Measurements from ENCODE around the gene KLHL10. TPM values are rescaled to one million over a fixed set of nuclear protein-coding genes. Genes with fewer than 3 reads are reported as not detected.

The KLHL10 gene
- under 1 TPM in 7 of 12 donors, not detected in 5; 0.12 to 0.48 (median 0.28) TPM for polyA plus RNA-seq (ENCODE audit: insufficient read length in 12 of 12)
- long read RNA-seq, donor 1: 0 reads
- long read RNA-seq, donor 2: 0 reads
- long read RNA-seq, donor 3: 0 reads
- long read RNA-seq, donor 4: 0 reads
- long read RNA-seq, donor 5: 0 reads
- long read RNA-seq, donor 6: 0 reads
- long read RNA-seq, donor 7: 0 reads
- long read RNA-seq, donor 8: 0 reads
- long read RNA-seq, donor 9: 0 reads
- long read RNA-seq, donor 10: 0 reads
- long read RNA-seq, donor 11: 0 reads

DNA sequence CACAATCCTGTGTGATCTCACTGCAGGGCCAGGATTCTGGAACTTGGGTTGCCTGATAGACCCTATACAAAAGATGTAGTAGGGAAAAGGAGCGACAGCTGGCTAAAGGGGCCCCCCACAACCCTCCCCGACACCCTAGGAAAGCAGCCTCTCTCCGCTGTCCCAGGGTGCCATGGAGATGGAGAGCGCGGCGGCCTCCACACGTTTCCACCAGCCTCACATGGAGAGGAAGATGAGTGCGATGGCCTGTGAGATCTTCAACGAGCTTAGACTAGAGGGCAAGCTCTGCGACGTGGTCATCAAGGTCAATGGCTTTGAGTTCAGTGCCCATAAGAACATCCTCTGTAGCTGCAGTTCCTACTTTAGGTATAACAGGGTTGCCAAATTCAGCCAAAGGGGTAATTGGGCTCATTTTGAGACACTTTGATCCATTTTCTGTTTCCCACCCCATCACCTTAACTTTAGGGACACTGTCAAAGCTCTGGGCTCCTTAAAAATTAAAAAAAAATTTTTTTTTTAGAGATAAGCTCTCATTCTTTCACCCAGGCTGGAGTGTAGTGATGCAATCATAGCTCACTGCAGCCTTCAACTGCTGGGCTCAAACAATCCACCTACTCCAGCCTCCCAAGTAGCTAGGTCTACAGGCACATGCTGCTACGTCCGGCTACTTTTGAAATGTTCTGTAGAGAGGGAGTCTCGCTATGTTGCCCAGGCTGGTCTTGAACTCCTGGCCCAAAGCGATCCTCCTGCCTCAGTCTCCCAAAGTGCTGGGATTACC lies at the start of gene KLHL10:
KLHL10 (plus strand) TSS at position 65 of the 778 bp plus-strand sequence; CDS start at position 173, 108 bp downstream.
- no peak for DNase-seq

- DNase-seq: no peak
Observed at GRCh38 chr17:41792845-41793783, 44.5 kb upstream of the KLHL10 start.

GRCh38 chr17:41793784-41794539 lies 43.7 kb upstream of the KLHL10 start:
- DNase-seq: no peak

DNA sequence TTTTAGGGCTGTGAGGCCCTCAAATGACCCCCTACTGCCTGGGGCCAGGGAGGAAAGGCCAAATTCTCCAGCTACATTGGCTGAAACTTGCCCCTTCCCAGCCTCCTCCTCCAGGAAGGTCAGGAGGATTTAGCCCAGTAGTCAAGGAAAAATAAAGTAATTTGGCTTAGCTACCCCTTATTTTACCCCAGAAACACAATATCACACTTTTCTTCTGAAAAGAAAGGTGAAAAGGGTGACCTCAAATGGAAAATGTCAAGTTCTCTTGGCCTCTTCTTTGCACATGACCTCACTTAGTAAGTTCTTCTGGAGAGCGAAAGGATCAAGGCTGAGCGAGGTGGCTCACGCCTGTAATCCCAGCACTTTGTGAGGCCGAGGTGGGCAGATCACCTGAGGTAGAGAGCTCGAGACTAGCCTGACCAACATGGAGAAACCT lies 43.1 kb upstream of the KLHL10 start:
- no peak for DNase-seq

DNA sequence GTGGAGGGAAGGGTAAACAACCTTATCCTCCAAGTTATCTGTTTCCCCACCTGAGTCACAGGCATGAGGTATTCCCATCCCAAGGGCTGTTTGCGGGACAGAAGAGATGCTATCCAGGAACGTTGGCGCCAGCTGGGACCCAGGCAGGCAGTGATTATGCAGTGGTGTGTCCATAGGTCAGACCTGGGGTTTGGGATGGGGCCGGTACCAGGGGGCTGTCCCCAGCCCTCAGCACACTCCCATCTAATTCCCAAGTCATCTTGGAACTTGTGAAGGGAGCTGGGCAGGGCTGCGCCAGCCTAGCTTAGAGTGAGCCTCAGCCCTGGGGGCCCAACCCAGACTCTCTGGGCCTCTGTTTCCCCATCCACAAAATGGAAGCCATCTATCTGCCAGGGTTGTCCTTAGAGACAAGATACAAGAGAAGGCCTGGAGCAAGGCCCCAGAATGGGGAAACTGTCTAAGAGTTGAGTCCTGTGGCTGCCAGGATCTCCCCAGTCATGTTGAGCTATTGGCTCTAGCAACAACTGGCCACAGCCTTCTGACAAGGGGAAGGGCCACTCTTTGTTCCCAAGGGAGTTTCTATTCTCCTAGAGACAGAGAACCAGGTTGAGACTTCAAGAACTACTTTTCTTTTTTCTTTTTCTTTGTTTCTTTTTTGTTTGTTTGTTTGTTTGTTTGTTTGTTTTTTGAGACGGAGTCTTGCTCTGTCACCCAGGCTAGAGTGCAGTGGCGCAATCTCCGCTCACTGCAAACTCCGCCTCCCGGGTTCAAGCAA lies 41.3 kb upstream of the KLHL10 start:
- no peak for DNase-seq

DNA sequence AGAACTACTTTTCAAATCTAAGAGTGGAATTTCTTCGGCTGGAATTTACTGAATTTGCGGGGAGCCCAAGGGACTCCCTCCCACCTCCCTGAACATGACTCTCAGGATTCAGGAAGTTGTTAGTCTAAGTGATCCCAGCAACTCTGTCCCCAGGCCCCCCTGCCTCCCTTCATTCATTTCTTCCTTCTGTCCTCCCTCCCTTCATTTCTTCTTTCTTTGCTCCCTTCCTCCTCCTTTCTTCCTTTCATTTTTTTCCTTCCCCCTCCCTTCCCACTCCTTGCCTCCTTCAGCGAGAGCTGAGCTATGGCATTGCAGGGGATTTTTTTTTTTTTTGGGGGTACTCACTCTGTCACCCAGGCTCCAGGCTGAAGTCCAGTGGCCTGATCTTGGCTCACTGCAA lies 40.2 kb upstream of the KLHL10 start:
- no peak for DNase-seq

DNA sequence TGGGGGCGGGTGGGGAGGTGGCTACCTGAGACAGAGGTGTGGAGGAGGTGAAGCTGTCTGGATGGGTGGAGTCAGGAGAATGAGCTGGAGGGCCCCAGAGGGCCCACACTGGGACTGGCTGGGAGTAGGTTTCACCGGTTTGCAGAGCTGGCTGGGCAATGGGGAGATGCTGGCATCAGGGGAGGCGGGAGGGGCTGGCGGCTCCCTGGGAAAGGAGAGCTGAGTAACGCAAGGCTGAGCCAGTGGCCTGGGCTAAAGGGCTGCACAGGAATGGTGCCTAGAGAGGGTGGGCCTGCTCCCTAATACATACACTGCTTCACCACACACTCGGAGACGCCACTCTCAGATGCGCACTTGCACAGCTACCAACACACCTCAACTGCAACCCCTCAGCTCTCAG lies 38.3 kb upstream of the KLHL10 start:
- DNase-seq: no peak

DNA sequence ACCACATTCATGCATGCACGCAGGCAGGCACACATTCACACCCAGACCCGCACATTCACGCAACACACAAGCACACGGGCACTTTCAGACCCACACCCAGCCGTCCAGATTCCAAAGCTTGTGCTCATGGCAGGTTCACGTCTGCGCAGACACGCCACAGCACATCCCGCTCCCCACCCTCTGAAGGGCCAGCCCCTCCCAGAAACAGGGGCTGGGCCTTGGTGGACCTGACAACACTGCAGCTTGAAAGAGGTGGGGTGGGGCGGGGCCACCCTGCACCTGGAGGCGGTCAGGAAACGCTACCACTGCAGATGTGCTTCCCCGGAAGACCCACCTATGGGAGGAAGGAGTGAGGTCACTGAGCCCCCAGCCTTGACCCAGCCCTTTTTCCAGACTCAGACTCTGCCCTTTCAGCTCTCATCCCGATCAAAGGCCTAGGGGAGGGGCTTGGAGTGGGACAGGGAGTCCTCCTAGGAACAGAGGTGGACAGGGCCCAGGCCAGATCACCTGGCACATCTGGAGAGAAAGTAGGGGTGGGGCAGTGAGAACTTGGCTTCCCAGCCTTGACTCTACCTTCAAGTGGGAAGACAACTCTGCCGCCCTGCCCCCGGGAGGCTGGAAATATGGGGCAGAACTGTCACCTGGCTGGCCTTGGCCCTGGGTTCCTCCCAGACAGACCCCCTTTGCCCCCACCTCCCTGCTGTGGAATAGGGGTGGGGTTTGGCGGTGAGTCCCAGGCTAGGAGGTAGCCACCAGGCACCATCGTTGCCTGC lies 36.8 kb upstream of the KLHL10 start:
- no peak for DNase-seq

DNA sequence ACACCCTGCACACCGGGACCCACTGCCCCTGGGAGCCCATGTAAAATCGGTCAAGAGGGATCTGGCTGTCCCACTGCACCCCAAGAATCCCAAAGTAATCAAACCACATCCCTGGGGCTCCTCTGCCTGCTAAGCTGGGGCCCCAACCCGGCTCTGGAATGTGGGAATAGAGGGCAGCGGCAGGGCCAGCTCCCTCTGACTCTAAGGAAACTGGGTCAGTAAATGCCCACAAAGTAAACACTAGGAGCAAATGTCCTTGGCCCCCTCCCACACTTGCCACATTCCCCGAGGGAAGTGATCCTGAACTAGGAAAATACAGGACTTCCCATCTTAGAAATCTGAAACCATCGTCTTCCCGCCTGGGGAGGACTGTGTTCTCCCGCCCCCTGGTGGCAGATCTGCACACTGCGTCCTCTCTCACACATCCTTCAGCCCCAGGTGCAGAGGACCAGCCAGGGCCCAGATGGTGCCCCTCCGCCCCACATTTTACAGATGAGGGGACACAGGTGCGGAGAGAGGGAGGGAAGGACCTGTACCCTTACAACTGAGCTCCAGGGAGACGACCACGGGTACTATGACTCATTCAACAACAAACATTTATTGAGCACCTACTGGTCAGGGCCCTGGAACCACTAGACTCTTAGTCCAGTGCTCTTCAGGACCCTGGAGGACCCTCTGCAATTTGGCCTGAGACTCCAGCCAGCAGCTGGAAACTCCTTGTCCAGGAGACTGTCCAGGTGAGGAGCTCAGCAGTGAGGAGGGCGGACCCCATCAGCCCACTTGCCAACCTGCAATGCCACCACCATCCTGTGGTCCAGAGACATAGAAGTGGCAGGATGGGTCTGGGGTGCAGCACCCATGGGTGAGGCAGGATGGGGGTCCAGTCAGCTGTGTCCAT lies 36.0 kb upstream of the KLHL10 start:
- peak; percentile 87 for DNase-seq

DNA sequence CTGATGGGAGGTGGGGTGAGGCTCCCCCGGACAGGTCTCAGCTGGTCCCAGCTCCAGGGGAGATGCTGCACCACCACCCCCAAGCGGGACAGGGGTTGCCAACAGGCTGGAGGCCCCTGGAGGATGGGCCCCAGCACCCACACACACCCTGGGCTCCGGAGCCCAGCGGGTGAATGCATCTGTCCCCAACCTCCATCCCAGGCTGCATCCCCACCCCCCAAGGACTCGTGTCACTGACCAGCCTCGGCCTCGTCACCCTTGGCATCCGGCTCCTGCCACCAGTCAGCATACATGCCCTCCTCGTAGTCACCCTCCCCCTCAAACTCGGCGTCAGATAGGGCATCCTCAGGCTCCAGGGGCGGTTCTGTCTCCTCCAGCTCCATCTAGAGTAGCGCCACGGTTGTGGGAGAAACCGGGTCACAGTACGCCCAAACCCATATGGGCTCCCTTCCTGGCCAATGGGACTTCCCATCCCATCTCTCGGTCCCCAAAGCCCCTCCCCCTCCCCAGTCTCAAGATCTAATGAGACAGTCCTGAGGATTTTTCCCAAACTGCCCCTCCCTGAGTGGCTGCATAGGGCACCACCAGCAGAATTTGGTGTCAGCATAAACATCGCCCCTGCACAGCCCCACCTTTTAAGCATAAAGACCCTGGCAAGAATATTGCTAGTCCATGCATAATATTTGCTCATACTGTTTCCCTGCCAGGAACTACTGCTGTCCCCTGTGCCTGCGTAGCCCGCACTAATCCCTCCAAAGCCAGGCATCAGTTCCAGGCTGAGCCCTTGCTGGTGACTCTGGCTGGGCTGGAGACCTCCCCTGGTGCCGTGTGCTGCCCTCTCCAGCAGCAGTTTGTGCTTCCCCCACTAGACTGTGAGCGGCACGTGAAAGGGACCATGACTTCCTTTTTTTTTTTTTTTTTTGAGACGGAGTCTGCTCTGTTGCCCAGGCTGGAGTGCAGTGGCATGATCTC lies 34.3 kb upstream of the KLHL10 start:
- DNase-seq: no peak

DNA sequence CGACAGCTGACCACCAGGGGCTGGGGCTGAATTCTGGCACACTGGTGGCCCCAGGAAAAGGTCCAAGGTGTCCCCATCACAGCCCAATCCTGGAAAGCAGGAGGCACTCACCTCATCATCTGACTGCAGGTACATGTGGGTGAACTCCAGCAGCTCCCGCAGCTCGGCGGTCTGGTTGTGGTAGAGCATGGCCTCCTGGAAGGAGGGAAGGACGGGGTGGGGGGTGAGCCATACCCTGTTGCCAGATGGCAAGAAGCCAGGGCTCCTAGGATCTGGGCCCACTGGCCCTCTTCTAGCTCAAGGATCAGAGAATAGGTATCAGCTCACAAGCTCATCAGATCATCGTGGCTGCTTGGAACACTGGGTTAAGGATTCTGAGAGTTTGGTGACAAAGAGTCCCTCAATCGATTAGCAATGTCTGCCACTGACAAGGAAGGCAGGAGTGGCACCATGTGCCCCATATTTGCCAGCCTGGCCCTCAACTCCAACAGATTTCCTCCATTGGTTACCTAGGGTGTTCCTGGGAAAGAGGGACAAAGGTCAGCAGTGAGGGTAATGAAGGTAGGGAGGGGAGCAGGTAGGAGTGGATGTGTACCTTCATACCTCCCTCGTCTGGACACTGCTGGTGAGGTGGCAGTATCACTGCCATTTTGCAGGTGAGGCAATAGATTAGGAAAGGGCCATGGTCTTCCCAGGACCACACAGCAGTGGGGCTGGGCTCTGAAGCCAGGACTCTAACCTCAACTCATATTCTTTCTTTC lies 30.8 kb upstream of the KLHL10 start:
- DNase-seq: no peak

GRCh38 chr17:41810659-41811548 lies 26.7 kb upstream of the KLHL10 start:
- no peak for DNase-seq

- peak; percentile 86 for DNase-seq
Observed at GRCh38 chr17:41811549-41812380, 25.9 kb upstream of the KLHL10 start, which contains the start of gene P3H4. Gene P3H4 (minus strand): TSS chr17:41811949. CDS start chr17:41811915, 34 bp downstream.

DNA sequence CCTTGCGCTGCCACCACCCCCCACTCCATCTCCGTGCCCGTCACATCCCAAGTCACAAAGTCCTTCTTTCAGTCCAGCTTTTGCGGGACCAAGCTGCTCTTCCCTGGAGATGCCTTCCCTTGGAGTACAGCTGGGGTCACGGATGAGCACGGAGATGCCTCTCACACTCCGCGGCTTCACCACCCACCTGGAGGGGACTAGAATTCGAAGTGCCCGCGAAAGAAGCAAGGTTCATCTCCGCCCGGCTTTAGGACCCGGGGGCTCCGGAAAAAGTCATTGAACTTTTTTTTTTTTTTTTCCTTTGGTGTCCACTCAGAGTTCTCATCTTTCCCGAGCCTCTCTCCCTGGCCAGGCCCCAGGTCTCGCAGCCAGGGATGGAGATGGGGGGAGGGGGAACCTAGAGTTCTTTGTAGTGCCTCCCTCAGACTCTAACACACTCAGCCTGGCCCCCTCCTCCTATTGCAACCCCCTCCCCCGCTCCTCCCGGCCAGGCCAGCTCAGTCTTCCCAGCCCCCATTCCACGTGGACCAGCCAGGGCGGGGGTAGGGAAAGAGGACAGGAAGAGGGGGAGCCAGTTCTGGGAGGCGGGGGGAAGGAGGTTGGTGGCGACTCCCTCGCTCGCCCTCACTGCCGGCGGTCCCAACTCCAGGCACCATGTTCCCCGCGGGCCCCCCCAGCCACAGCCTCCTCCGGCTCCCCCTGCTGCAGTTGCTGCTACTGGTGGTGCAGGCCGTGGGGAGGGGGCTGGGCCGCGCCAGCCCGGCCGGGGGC lies 25.1 kb upstream of the KLHL10 start, which contains the start of gene FKBP10:
FKBP10 (plus strand) TSS at position 624 of the 771 bp plus-strand sequence; CDS start at position 655, 31 bp downstream.
- DNase-seq: peak; percentile 93
